Muscle layer of colon (tissue), 2 donors: Measurements from ENCODE around the gene TFF3.

Experiments
- H3K27ac ChIP-seq: one replicate; pipeline ENCODE4 v1.7.0; 2013; ENCODE audit warnings: low read depth, mild to moderate bottlenecking, low read length, moderate library complexity
- H3K27me3 ChIP-seq, 2 donors: one replicate each; pipeline ENCODE4 v1.7.0; 2013; ENCODE audit warnings: low read length in 2 of 2, mild to moderate bottlenecking in 2 of 2; ENCODE audit not compliant: insufficient read depth in 2 of 2, control insufficient read depth in 1 of 2
- H3K36me3 ChIP-seq: one replicate; pipeline ENCODE4 v1.7.0; 2013; ENCODE audit warnings: mild to moderate bottlenecking, low read length; ENCODE audit not compliant: insufficient read depth
- H3K4me1 ChIP-seq: one replicate; pipeline ENCODE4 v1.7.0; 2013; ENCODE audit warnings: mild to moderate bottlenecking, low read length; ENCODE audit not compliant: insufficient read depth
- H3K4me3 ChIP-seq, 2 donors: one replicate each; pipeline ENCODE4 v1.7.0; 2013; ENCODE audit warnings: low read length in 2 of 2, low read depth in 1 of 2, mild to moderate bottlenecking in 1 of 2, moderate library complexity in 1 of 2
- H3K9ac ChIP-seq: one replicate; pipeline ENCODE4 v1.7.0; 2013; ENCODE audit warnings: low read length
- H3K9me3 ChIP-seq: one replicate; pipeline ENCODE4 v1.7.0; 2013; ENCODE audit warnings: mild to moderate bottlenecking, low read length
- donor health status: abdominal sarcoma.
- donor health status: Adenocarcinoma of cecum.

TFF3 gene

DNA sequence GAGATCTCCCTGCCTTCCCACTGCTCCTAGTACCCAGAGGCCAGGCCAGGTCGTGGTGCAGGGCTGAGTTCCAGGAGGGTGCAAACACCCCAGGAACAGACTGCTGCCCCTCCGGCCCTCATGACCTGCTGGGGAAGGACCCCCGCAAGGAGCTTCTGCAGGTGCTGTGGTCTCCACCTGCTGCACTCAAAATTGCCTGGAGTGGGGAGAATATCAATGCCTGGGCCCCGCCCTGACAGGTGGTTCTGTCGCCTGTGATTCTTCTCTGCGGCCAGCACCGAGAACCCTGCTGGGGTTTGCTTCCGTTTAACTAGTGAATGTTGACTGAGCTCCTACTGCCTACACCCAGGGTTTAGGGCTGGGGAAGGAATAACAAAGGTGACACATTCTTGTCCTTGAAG, 2.1 kb upstream of the TFF3 start:
- no peaks in the 10 kb centered on the region for H3K36me3 ChIP-seq
- H3K9ac ChIP-seq, result no peak overlapping the region
- no peaks in the 10 kb centered on the region for H3K4me1 ChIP-seq
- H3K9me3 ChIP-seq, result no peaks in the 10 kb centered on the region
- H3K27me3 ChIP-seq, result no peaks in the 10 kb centered on the region
- H3K27ac ChIP-seq, result no peak overlapping the region
- no peak overlapping the region for H3K4me3 ChIP-seq

DNA sequence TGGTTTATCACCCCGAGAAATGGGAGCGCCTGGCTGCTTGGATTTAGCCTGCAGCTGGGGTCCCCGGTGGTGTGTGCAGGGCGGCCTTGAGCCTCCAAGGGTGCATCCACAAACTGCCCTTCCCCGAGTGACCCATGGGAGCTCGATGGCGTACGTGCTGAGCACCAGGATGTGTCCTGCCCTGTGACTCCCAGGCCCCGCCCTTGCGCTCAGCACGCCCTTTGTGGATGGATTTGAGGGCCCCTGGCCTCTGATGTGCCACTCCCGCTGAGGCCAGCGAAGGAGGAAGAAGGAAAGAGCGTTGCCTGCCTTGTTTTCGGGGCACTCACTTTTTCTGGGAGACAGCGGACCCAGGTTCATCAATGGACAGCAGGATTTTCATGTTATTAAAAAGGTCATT, 1.7 kb upstream of the TFF3 start:
- H3K27ac ChIP-seq, result no peak overlapping the region
- H3K36me3 ChIP-seq, result no peaks in the 10 kb centered on the region
- H3K4me1 ChIP-seq, result no peaks in the 10 kb centered on the region
- H3K9ac ChIP-seq, result no peak overlapping the region
- no peaks in the 10 kb centered on the region for H3K27me3 ChIP-seq
- no peak overlapping the region for H3K4me3 ChIP-seq
- no peaks in the 10 kb centered on the region for H3K9me3 ChIP-seq

DNA sequence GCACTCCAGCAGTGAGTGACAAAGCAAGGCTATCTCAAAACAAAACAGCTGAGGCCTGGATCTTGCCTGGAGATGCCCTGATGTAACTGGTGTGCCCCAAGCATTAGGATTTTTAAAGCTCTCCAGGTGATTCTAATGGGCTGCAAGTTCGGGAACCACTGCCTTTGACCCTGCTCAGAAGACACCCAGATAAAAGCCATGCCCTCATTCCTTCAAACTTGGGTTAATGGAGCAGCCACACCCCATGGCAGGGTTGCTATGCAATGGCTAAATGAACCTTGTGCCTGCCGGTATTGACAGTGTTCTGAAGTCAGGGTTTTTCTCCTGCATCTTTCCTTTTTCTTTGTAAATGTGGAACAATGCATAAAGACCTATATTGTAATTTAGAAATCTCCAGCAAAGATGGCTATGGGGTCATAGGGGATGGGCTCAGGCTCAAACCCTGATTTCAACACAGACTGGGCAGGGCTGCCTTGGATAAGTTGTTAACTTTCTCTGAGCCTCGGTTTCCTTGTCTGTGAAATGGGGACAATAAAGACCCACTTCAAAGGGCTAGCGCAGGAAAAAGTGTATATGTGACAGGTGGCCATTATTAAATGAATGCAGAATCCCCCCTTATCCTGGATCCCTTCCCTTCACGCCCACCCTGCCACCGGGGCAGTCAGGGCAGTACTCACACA, 453 bp downstream of the TFF3 start:
- no peaks in the 10 kb centered on the region for H3K9me3 ChIP-seq
- no peak overlapping the region for H3K27ac ChIP-seq
- H3K9ac ChIP-seq, result no peak overlapping the region
- no peak overlapping the region for H3K4me3 ChIP-seq
- H3K4me1 ChIP-seq, result no peaks in the 10 kb centered on the region
- H3K36me3 ChIP-seq, result no peaks in the 10 kb centered on the region
- peaks cover 4 to 6% of the 10 kb centered on the region in 2 donors for H3K27me3 ChIP-seq

DNA sequence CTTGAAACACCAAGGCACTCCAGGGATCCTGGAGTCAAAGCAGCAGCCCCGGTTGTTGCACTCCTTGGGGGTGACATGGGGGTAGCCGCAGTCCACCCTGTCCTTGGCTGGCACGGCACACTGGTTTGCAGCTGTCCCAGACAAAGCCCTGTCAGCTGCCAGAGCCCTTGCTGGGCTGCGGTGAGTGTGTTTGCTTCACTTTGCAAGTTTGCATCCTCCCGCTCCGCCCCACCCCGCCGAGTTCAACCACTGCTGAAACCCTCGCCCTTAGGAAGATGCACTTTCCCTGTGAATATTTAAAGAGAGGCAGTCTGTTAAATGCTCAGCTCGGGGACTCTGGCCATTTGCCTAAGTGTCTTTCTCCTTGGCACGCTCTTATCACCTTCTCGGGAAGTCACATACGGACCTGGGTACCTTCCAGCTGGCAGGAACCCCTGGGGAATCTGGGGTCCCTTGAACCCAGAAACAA, 1.7 kb downstream of the TFF3 start:
- Histone ChIP-seq H3K27me3 (peaks cover 6 to 18% of the 10 kb centered on the region in 2 donors), H3K4me3 (no peak overlapping the region), H3K27ac (no peak overlapping the region), H3K9me3 (no peaks in the 10 kb centered on the region), H3K36me3 (no peaks in the 10 kb centered on the region), H3K9ac (no peak overlapping the region), H3K4me1 (no peaks in the 10 kb centered on the region)

DNA sequence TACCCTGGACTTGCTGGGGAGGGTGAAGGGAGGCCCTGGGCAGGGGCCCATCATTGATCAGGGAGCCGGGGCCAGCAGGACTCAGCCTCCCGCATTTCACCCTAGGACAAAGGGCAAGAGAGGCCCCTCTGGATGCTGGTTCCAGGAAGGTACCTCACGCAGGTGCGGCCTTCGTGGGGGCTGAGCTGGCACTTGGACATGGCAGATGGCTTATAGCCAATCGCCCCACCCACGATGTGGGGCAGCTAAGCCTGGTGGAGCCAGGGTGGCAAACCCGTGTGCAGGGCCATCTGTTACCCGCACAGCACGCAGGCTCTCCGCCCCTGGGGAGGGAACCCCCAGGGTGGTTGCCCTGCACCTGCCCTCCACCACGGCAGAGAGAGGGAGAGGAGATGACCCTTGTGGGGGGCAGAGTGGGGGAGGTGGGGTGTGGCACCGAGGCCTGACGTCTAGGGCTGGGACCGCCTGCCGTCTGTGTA, 2.5 kb downstream of the TFF3 start:
- Histone ChIP-seq H3K9me3 (no peaks in the 10 kb centered on the region), H3K4me1 (no peaks in the 10 kb centered on the region), H3K36me3 (no peaks in the 10 kb centered on the region), H3K27me3 (peaks cover 11 to 25% of the 10 kb centered on the region in 2 donors), H3K27ac (no peak overlapping the region), H3K4me3 (no peak overlapping the region), H3K9ac (no peak overlapping the region)

DNA sequence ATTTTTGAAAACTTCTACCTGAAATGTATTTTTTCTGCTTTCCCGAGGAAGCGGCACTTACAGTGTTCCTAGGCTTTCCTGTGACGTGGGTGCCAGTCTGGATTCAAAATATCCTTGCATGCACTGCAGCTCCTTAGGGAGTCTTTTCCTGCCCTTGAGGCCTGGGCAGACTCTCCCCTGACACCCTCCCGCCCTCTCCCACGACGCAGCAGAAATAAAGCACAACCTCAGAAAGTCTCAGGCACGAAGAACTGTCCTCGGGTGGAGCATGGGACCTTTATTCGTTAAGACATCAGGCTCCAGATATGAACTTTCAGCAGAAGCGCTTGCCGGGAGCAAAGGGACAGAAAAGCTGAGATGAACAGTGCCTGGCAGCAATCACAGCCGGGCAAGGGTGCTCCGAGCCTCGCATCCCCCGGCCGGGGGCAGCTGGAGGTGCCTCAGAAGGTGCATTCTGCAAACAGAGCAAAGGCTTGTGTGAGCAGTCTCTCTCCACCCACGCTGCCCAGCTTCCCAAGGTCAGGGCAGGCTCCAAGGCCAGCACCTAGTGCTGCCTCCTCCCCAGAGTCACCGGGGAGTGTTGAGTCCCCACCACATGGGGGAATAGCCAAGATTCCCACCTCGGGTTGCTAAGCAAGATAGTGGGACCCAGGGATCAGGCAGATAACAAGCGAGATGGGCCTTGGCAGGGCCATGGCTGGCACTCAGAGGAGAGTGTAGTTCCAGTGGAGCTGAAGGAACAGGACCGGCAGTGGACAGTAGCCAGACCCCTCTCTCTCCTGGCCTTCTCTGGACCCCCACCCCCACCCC, 3.2 kb downstream of the TFF3 start:
- H3K27ac ChIP-seq, result no peak overlapping the region
- peaks cover 11 to 25% of the 10 kb centered on the region in 2 donors for H3K27me3 ChIP-seq
- no peaks in the 10 kb centered on the region for H3K9me3 ChIP-seq
- no peaks in the 10 kb centered on the region for H3K4me1 ChIP-seq
- H3K36me3 ChIP-seq, result no peaks in the 10 kb centered on the region
- H3K4me3 ChIP-seq, result no peak overlapping the region
- H3K9ac ChIP-seq, result no peak overlapping the region

DNA sequence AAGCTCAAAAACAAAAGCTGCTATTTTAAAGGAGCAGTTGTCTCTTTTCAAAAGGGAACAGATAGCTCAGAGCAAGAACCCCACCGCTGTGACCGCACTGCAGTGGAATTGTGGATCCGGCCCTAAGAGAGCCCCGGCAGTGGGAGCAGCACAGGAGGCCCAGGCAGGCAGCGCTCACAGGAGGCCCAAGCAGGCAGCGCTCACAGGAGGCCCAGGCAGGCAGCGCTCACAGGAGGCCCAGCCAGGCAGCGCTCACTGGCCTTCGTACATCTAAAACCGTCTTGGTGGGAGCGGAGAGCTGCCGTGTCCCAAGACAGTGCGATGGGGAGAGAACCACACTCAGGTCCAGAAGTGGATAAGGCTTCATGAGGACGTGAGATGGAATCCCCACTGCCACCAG, 4.0 kb downstream of the TFF3 start:
- Histone ChIP-seq H3K4me1 (no peaks in the 10 kb centered on the region), H3K4me3 (no peak overlapping the region), H3K9ac (no peak overlapping the region), H3K27ac (no peak overlapping the region), H3K36me3 (no peaks in the 10 kb centered on the region), H3K27me3 (peaks cover 11 to 25% of the 10 kb centered on the region in 2 donors), H3K9me3 (no peaks in the 10 kb centered on the region)

DNA sequence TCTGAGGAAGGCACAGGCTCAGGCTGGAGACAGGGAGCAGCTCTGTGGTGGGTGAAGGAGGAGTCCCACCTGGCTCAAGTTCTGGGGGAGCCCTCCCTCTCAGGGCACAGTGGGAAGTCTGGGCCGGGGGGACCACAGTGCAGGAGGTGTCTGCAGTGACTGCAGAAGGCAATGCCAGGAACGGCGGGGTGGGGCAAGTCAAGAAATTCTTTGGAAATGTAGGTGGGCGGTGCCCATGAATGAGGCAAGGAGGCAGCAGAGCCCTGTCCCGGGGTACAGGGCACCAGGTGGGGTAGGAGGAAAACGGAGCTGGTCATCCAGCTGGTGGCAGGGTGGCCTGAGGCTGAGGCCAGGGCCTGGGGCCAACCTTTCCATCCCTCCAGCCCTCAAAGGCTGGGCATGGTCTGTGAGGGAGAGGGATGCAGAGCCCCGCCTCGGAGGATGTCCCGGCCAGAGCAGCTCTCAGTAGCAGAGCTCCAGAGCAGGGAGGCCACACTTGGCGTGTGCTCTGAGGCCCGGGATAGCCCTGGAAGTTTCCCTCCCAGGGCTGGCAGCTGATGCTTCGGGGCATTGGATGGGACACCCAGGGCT, 4.7 kb downstream of the TFF3 start:
- Histone ChIP-seq H3K27me3 (peaks cover 11 to 25% of the 10 kb centered on the region in 2 donors), H3K4me1 (no peaks in the 10 kb centered on the region), H3K36me3 (no peaks in the 10 kb centered on the region), H3K9me3 (no peaks in the 10 kb centered on the region), H3K4me3 (no peak overlapping the region), H3K27ac (no peak overlapping the region), H3K9ac (no peak overlapping the region)

DNA sequence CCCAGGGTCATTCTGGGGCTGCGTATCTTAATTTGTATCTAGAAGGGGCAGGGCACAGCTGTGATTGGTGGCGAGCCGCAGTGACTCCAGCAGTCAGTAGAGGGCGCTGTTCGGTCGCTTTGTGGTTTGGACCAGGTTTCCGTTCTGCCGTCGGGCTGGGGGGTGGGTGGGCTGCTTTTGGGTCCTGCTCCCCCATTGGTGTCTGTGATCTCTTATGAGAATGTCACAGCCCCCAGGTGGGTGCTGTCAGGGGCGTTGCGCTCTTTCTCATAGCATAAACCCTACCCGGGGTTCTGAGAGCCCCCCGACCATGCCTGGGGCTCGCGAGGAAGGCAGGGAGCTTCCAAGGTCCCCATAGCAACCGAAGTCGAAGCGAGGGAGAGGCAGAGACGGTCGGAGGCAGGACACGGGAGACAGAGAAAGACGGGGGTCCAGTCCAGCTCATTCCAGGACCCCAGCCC, 5.4 kb downstream of the TFF3 start:
- Histone ChIP-seq H3K36me3 (no peaks in the 10 kb centered on the region), H3K27me3 (peaks cover 11 to 25% of the 10 kb centered on the region in 2 donors), H3K4me1 (no peaks in the 10 kb centered on the region), H3K9me3 (no peaks in the 10 kb centered on the region), H3K4me3 (no peak overlapping the region), H3K9ac (no peak overlapping the region), H3K27ac (no peak overlapping the region)

DNA sequence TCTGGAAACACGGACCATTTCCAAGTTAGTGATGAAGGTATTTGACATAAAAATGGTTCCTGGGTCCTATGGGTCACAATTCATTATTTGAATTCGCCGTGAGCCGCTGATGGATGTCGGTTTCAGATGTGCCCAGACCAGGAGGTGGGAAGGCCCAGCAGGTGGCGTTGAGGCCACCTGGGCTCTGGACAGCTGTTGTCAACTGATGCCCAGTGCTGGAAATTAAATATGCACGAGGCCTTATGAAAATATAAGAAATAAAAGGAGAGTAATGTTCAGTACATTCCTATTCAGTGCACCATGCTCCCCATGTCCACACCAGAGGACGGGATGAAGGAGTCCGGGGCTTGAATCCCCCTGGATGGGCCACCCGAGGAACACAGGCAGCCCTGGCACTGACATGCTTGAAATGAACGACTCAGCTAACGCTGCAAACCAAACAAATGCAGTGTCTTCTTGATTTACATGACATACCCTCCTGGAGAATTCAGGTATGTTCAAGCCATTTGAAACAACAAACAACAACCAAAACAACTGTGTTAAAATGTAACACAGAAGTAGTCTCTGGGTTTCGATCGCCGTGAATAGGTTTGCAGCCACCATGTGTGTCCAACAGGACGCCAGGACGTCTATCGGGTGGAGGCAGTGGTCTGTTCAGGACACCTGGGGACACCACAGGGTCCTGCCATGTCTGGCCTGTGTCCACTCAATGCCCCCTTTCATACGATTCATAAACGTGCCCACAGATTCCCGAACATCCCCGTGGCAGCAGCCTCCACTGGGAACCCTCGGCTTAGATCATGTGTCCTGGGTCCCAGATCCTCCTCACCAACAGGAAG, 6.1 kb downstream of the TFF3 start:
- no peak overlapping the region for H3K9ac ChIP-seq
- H3K27ac ChIP-seq, result no peak overlapping the region
- H3K27me3 ChIP-seq, result peaks cover 11 to 25% of the 10 kb centered on the region in 2 donors
- no peak overlapping the region for H3K4me3 ChIP-seq
- H3K36me3 ChIP-seq, result no peaks in the 10 kb centered on the region
- H3K9me3 ChIP-seq, result no peaks in the 10 kb centered on the region
- no peaks in the 10 kb centered on the region for H3K4me1 ChIP-seq
